Glutamatergic neuron (in vitro differentiated cells): Measurements from ENCODE around the gene FHIT. TPM values are rescaled to one million over a fixed set of nuclear protein-coding genes. Genes with fewer than 3 reads are reported as not detected.

Experiments
- DNase-seq: peaks from one replicate; pipeline ENCODE4 v3.0.0; 2022
- H3K27ac Mint-ChIP-seq: one replicate; pipeline ENCODE4 v1.8.0; 2020; ENCODE audit warnings: mild to moderate bottlenecking, mixed read lengths, inconsistent platforms; ENCODE audit not compliant: unreplicated experiment
- H3K27me3 Mint-ChIP-seq: one replicate; pipeline ENCODE4 v1.8.0; 2020; ENCODE audit warnings: mild to moderate bottlenecking, moderate library complexity, mixed read lengths, inconsistent platforms; ENCODE audit not compliant: unreplicated experiment
- H3K36me3 Mint-ChIP-seq: one replicate; pipeline ENCODE4 v1.8.0; 2020; ENCODE audit warnings: mild to moderate bottlenecking, mixed read lengths, inconsistent platforms; ENCODE audit not compliant: unreplicated experiment
- H3K4me1 Mint-ChIP-seq: one replicate; pipeline ENCODE4 v1.8.0; 2020; ENCODE audit warnings: mild to moderate bottlenecking, low read depth, mixed read lengths, inconsistent platforms; ENCODE audit not compliant: unreplicated experiment
- H3K4me3 Mint-ChIP-seq: one replicate; pipeline ENCODE4 v1.8.0; 2020; ENCODE audit warnings: mild to moderate bottlenecking, mixed read lengths, inconsistent platforms; ENCODE audit not compliant: unreplicated experiment
- H3K9me3 Mint-ChIP-seq: one replicate; pipeline ENCODE4 v1.8.0; 2020; ENCODE audit warnings: mild to moderate bottlenecking, moderate library complexity, mixed read lengths, inconsistent platforms; ENCODE audit not compliant: unreplicated experiment
- total RNA-seq: library from RNA; stranded (reverse); fragmentation: NEBNext Ultra II Directional; extraction: Animal tissue kit (Norgen Biotek cat#: 25700); gene quantifications from one replicate; pipeline ENCODE4 v1.2.1, GENCODE V29; 2021; ENCODE audit not compliant: unreplicated experiment
- TF ChIP-seq, protein P1 (sequence below): fragments of 200-600 bp; sonication (generic); IDR thresholded peaks from one replicate; pipeline ENCODE4 v1.5.0; 2021; ENCODE audit not compliant: partially characterized antibody, unreplicated experiment

Gene FHIT
- total RNA-seq, 1 donor from 2014 or later = 15.2 TPM

DNA sequence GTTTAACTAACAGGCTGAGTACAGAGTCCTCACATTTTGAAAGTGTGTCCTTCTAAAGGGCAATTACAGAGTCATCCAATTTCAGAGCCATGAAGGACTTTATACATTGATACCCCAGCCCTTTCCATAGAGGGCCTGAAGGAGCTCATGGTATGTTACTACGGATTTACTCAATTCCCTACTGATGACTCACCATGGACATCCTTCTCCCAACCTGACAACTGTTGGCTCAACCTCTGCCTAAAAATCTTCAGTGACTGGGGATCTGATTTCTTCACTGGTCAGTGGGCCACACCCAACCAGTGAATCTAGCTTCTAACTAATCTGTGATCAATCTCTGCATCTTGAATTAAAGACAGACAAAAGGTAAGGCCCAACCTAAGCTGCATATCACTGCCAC lies 1238.0 kb downstream of the FHIT start:
- no peak overlapping the region for H3K4me3 Mint-ChIP-seq
- no peaks in the 10 kb centered on the region for H3K9me3 Mint-ChIP-seq
- H3K27ac Mint-ChIP-seq = no peak overlapping the region
- H3K4me1 Mint-ChIP-seq = peaks cover 3% of the 10 kb centered on the region
- H3K36me3 Mint-ChIP-seq = no peaks in the 10 kb centered on the region
- TF ChIP-seq, protein P1, sequence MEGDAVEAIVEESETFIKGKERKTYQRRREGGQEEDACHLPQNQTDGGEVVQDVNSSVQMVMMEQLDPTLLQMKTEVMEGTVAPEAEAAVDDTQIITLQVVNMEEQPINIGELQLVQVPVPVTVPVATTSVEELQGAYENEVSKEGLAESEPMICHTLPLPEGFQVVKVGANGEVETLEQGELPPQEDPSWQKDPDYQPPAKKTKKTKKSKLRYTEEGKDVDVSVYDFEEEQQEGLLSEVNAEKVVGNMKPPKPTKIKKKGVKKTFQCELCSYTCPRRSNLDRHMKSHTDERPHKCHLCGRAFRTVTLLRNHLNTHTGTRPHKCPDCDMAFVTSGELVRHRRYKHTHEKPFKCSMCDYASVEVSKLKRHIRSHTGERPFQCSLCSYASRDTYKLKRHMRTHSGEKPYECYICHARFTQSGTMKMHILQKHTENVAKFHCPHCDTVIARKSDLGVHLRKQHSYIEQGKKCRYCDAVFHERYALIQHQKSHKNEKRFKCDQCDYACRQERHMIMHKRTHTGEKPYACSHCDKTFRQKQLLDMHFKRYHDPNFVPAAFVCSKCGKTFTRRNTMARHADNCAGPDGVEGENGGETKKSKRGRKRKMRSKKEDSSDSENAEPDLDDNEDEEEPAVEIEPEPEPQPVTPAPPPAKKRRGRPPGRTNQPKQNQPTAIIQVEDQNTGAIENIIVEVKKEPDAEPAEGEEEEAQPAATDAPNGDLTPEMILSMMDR = no peak
- no peak for DNase-seq
- H3K27me3 Mint-ChIP-seq = no peaks in the 10 kb centered on the region

DNA sequence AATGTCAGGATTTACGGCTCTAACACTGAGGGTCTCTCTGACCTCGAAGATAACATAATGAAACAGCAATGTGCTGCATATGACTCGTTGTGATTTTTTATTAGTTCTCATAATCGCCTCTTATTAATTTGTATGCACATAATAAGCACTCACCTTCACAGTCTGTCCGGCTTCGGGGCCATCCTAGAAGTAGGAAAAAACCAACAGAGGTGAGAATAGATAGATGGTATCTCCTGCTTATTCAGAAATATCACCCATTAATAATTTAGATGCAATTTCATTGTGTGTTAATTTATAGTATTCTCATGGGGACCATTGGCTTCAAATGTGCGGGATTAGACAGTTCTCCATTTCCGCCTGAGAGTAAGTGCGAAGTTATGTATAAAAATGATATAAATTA lies 1240.0 kb downstream of the FHIT start:
- TF ChIP-seq, protein P1 = no peak
- Mint-ChIP-seq H3K9me3 (no peaks in the 10 kb centered on the region), H3K4me3 (no peak overlapping the region), H3K27me3 (peaks cover 2% of the 10 kb centered on the region), H3K4me1 (peaks cover 3% of the 10 kb centered on the region), H3K36me3 (no peaks in the 10 kb centered on the region), H3K27ac (no peak overlapping the region)
- no peak for DNase-seq

DNA sequence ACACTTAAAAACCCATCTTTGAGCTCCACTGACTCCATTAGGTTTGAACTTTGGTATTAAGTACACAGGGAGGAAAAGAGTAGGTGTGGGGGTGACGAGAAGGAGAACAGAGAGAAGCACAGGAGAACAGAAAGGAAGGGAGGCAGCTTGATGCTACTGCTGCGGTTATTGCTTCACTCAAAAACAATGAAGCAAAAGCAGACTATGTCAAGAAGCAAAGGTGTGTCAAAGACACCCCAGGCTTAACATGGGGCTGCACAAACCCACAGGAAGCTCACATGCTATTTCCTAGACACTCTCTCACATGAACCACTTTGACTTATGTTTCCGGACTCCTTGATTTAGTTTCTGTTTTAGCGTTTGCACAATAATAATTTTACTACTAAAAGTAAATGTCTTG lies 1240.5 kb downstream of the FHIT start:
- H3K4me3 Mint-ChIP-seq = no peak overlapping the region
- H3K9me3 Mint-ChIP-seq = no peaks in the 10 kb centered on the region
- TF ChIP-seq, protein P1 = no peak
- H3K27me3 Mint-ChIP-seq = peaks cover 2% of the 10 kb centered on the region
- peaks cover 3% of the 10 kb centered on the region for H3K4me1 Mint-ChIP-seq
- DNase-seq = no peak
- H3K27ac Mint-ChIP-seq = no peak overlapping the region
- H3K36me3 Mint-ChIP-seq = no peaks in the 10 kb centered on the region

DNA sequence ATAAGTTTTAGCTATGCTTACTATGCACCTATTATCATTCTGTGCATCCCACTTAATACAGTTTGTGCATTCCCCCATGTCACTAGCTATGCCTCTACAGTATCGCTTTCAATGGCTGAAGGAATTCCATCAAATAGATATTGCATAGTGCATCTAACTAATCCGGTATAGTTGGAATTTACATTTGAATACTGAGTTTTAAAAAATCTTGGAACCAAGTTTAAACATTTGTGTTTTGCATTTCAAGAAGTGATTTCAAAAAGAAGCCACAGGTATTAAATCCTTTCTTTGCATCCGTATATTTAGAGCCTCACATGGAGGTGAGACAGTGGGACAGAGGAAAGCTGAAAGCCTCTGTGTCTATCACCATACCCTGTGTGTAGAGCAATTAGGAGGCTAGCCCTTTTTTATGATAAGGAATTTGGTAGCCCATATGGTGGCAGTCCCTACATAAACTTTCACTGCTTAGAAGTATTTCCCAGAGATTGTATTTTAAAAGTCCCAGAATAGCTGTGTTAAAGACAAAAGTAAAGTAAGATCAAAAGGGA lies 1241.2 kb downstream of the FHIT start:
- TF ChIP-seq, protein P1 = no peak
- no peak overlapping the region for H3K27ac Mint-ChIP-seq
- peaks cover 2% of the 10 kb centered on the region for H3K27me3 Mint-ChIP-seq
- DNase-seq = no peak
- H3K36me3 Mint-ChIP-seq = no peaks in the 10 kb centered on the region
- no peak overlapping the region for H3K4me3 Mint-ChIP-seq
- H3K4me1 Mint-ChIP-seq = peaks cover 1% of the 10 kb centered on the region
- no peaks in the 10 kb centered on the region for H3K9me3 Mint-ChIP-seq

DNA sequence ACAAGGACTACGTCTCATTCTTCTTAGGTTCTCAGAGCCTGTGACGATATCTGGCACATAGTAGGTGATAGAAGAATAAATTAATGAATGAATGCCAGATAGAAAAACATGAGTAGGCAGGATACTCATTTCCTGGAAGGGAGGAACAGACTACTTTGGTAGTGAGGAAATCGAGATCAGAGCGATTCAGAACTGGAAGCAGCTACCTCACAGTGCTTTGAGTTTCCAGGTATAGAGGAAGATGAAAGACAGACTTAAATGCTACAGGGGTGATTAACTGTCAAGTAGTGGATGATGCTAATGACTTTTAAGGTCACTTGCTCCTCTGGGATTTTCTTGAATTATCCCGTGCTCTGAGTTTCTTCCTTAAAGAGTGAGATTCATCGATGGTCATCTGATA lies 1249.9 kb downstream of the FHIT start:
- Mint-ChIP-seq H3K4me3 (no peak overlapping the region), H3K27me3 (peaks cover 3% of the 10 kb centered on the region), H3K9me3 (peaks cover 4% of the 10 kb centered on the region), H3K27ac (no peak overlapping the region), H3K36me3 (no peaks in the 10 kb centered on the region), H3K4me1 (peaks cover 38% of the 10 kb centered on the region)
- TF ChIP-seq, protein P1 = no peak
- DNase-seq = no peak
